Measurements from ENCODE around the gene NPC1. TPM values are rescaled to one million over a fixed set of nuclear protein-coding genes. Genes with fewer than 3 reads are reported as not detected.
"Not testable (repeated sequence)": the region's sequence is repeated elsewhere in the genome, so short reads cannot be mapped to it uniquely, and the experiment has no call there.

The NPC1 gene
- total RNA-seq, 2 experiments from 2014 or later: 21.6 to 29.2 TPM

- H3K9me3 Mint-ChIP-seq (ENCODE audit: low read depth): no peaks in the 10 kb centered on the region
- H3K27ac Mint-ChIP-seq: no peak overlapping the region
These were observed 84.7 kb downstream of the NPC1 start for GRCh38 chr18:23501626-23502025.

DNA sequence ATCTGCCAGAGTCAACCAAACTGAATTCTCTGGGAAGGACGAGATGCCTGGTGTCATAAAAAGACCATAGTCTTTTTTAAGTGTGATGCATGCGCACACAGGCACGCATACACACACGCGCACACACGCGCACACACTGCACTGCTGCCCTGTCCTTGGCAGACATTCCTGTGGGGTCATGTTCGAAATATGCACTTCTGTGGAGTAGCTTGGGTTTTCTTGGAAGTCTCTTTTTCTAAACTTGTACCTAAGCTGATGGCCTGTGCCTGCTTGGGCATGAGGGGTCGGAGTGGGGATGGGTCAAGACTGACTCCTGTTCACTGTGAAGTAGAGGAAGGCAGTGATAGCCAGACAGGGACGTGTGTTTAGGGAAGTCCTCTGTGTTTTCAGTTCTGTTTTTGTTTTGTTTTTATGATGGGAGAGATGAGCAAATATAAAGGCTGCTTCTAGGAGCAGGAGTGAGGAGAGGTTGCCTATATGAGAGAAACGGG is 87.0 kb downstream of the NPC1 start:
- no peak overlapping the region for H3K4me3 Mint-ChIP-seq
- DNase-seq (no peak), ATAC-seq (no peak)
- H3K27me3 Mint-ChIP-seq: no peaks in the 10 kb centered on the region
- intact Hi-C loops (cut with DNase I, micrococcal nuclease): loop anchor here (1.0 to 2.0 kb wide), 3 partner anchors 87 to 313 kb away; partner anchors contain the start of gene NPC1 (in 1 of the 2)
- POLR2A ChIA-PET: no interaction called here
- no peaks in the 10 kb centered on the region for H3K36me3 Mint-ChIP-seq (ENCODE audit: low read depth)
- no peaks in the 10 kb centered on the region for H3K9me3 Mint-ChIP-seq (ENCODE audit: low read depth)
- CTCF ChIA-PET: interaction anchor here (0.6 to 4.3 kb wide), 15 partner anchors 9 to 422 kb away, joined by 3 to 22 read pairs (median 5); no protein-coding TSS in a partner anchor
- H3K27ac Mint-ChIP-seq: no peak overlapping the region
- peaks cover 18% of the 10 kb centered on the region for H3K4me1 Mint-ChIP-seq

More at GRCh38 chr18:23501626-23502025, 84.7 kb downstream of the NPC1 start:
- Mint-ChIP-seq H3K4me1 (peaks cover 35% of the 10 kb centered on the region), H3K36me3 (ENCODE audit: low read depth) (peaks cover 8% of the 10 kb centered on the region), H3K27me3 (no peaks in the 10 kb centered on the region), H3K4me3 (no peak overlapping the region)
- CTCF ChIA-PET: interaction anchor here (0.9 to 1.8 kb wide), 5 partner anchors 13 to 560 kb away, joined by 3 to 7 read pairs (median 4); no protein-coding TSS in a partner anchor
- POLR2A ChIA-PET: no interaction called here
- intact Hi-C loops (cut with DNase I, micrococcal nuclease): loop anchor here (2.0 to 10.0 kb wide), 4 partner anchors 173 to 567 kb away; partner anchors contain the start of gene TTC39C (in 1 of the 2)
- ATAC-seq (no peak), DNase-seq (no peak)

DNA sequence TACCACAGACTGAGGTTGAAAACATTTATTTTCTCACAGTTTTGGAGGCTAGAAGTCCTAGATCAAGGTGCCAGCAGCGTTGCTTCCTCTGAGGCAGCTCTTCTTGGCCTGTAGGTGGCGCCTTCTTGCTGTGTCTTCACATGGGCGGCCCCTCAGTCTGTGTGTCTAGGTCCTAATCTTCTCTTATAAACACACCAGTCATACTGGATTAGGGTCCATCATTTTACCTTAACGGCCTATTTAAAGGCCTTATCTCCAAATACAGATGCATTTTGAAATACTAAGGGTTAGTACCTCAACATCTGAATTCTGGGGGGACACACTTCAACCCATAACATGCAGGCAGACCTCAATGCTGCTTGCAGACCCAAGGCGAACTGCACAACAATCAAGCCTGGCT is 87.4 kb downstream of the NPC1 start:
- intact Hi-C loops (cut with DNase I, micrococcal nuclease): loop anchor here (1.0 to 2.0 kb wide), 4 partner anchors 87 to 314 kb away; partner anchors contain the start of gene NPC1 (in 1 of the 2)
- Mint-ChIP-seq H3K9me3 (ENCODE audit: low read depth) (no peaks in the 10 kb centered on the region), H3K4me3 (no peak overlapping the region), H3K4me1 (peaks cover 16% of the 10 kb centered on the region), H3K27ac (no peak overlapping the region), H3K27me3 (no peaks in the 10 kb centered on the region), H3K36me3 (ENCODE audit: low read depth) (no peaks in the 10 kb centered on the region)
- ATAC-seq (peak; percentile 60), DNase-seq (peak; percentile 86)
- POLR2A ChIA-PET: interaction anchor here (0.6 to 0.7 kb wide), 3 partner anchors 49 to 86 kb away, joined by 3 to 5 read pairs (median 4); no protein-coding TSS in a partner anchor
- CTCF ChIA-PET: interaction anchor here (0.6 to 4.3 kb wide), 30 partner anchors 9 to 1797 kb away, joined by 3 to 22 read pairs (median 5); partner anchors contain the start of gene RIOK3

DNA sequence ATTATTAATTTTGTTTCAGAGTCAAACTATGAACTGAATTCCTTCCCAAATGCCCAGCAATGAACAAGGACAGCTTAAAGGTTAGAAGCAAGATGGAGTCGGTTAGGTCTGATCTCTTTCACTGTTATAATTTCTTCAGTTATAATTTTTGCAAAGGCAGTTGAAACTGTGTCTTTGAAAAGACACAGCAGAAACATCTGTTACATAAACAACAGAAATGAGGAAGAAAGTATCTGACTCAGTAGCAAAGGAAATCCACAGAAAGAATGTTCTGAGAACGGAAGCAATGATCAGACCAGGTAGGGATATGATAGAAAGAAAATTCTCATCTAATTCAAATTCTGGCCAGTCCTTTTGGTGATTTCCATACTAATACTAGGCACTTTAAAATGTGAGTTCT is 88.2 kb downstream of the NPC1 start:
- no peak for ATAC-seq
- CTCF ChIA-PET: interaction anchor here (0.6 to 4.3 kb wide), 29 partner anchors 8 to 1797 kb away, joined by 3 to 22 read pairs (median 5); partner anchors contain the start of gene RIOK3

DNA sequence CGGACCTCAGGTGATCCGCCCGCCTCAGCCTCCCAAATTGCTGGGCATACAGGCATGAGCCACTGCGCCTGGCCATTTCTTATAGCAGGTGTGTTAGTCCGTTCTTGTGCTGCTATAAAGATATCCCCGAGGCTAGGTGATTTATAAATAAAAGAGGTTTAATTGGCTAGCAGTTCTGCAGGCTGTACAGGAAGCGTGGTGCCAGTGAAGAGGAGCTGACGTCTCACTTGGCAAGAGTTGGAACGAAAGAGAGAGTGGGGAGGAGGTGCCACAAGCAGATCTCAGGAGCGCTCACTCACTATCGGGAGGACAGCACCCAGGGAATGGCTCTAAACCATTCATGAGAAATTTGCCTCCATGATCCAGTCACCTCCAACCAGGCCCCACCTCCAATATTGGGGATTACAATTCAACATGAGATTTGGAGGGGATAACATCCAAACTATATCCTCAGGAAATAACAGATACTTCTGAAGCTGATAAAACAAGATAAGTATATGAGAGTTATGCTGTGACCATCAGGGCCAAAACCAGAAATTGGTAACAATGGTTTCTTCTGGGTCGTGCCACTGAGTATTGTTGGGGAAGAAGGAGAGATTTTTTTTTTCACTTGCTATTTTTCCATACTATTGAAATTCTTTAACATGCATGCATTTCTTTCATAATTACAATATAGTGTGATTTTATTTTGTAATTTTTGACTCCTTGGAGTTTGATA is 90.4 kb downstream of the NPC1 start:
- peaks cover 9% of the 10 kb centered on the region for H3K4me1 Mint-ChIP-seq
- ATAC-seq (no peak), DNase-seq (no peak)
- H3K9me3 Mint-ChIP-seq (ENCODE audit: low read depth): no peaks in the 10 kb centered on the region
- ChIA-PET CTCF (interaction anchor here (0.6 to 2.4 kb wide), 6 partner anchors 8 to 161 kb away, joined by 3 to 5 read pairs (median 4); no protein-coding TSS in a partner anchor), POLR2A (interaction anchor here (0.6 kb wide), 1 partner anchor 8 kb away, joined by 4 read pairs; no protein-coding TSS in a partner anchor)
- no peak overlapping the region for H3K4me3 Mint-ChIP-seq
- intact Hi-C loops (cut with DNase I, micrococcal nuclease): no loop called here
- no peak overlapping the region for H3K27ac Mint-ChIP-seq
- H3K36me3 Mint-ChIP-seq (ENCODE audit: low read depth): no peaks in the 10 kb centered on the region
- no peaks in the 10 kb centered on the region for H3K27me3 Mint-ChIP-seq

More for the DNA sequence above, 88.2 kb downstream of the NPC1 start:
- Mint-ChIP-seq H3K27ac (no peak overlapping the region), H3K4me1 (peaks cover 16% of the 10 kb centered on the region), H3K27me3 (no peaks in the 10 kb centered on the region), H3K4me3 (no peak overlapping the region), H3K9me3 (ENCODE audit: low read depth) (no peaks in the 10 kb centered on the region), H3K36me3 (ENCODE audit: low read depth) (no peaks in the 10 kb centered on the region)
- DNase-seq: no peak
- intact Hi-C loops (cut with DNase I, micrococcal nuclease): loop anchor here (1.0 to 2.0 kb wide), 2 partner anchors 89 to 315 kb away; no protein-coding TSS in a partner anchor
- POLR2A ChIA-PET: interaction anchor here (0.5 to 0.6 kb wide), 3 partner anchors 50 to 644 kb away, joined by 3 to 5 read pairs (median 4); no protein-coding TSS in a partner anchor

DNA sequence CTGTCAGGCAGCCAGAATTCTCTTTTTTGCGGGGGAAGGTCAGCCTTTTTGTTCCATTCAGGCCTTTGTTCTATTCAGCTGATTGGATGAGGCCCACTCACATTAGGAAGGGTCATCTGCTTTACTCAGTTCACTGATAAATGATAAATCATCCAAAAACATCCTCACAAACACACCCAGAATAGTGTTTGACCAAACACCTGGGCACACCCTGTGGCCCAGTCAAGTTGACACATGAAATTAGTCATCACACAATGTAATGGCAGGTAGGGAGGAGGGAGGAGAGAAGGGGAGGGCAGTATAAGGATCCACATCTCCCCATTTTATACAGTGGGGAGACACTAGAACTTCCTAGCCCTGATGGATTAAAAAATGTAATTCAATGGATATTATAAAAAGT is 91.3 kb downstream of the NPC1 start:
- peaks cover 9% of the 10 kb centered on the region for H3K4me1 Mint-ChIP-seq
- H3K36me3 Mint-ChIP-seq (ENCODE audit: low read depth): no peaks in the 10 kb centered on the region
- CTCF ChIA-PET: interaction anchor here (2.4 kb wide), 1 partner anchor 12 kb away, joined by 5 read pairs; no protein-coding TSS in a partner anchor
- no peak for ATAC-seq
- no peak overlapping the region for H3K4me3 Mint-ChIP-seq
- DNase-seq: no peak
- no peaks in the 10 kb centered on the region for H3K9me3 Mint-ChIP-seq (ENCODE audit: low read depth)
- H3K27ac Mint-ChIP-seq: no peak overlapping the region
- no peaks in the 10 kb centered on the region for H3K27me3 Mint-ChIP-seq
- intact Hi-C loops (cut with DNase I, micrococcal nuclease): no loop called here
- POLR2A ChIA-PET: no interaction called here

DNA sequence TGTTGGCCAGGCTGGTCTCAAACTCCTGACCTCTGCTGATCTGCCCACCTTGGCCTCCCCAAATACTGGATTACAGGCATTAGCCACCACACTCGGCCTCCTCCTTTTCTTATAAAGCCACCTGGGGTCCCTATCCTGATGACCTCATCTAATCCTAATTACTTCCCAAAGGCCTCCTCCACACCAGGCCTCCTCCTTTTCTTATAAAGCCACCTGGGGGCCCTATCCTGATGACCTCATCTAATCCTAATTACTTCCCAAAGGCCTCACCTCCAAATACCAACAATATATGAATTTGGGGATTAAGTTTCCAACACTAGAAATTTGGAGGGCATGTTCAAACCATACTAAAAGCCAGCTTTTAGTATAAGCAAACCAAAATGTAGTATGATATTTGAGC is 92.7 kb downstream of the NPC1 start:
- Mint-ChIP-seq H3K36me3 (ENCODE audit: low read depth) (no peaks in the 10 kb centered on the region), H3K27ac (no peak overlapping the region), H3K27me3 (no peaks in the 10 kb centered on the region), H3K9me3 (ENCODE audit: low read depth) (no peaks in the 10 kb centered on the region), H3K4me1 (peaks cover 5% of the 10 kb centered on the region), H3K4me3 (no peak overlapping the region)
- ChIA-PET POLR2A (no interaction called here), CTCF (interaction anchor here (0.9 kb wide), 1 partner anchor 35 kb away, joined by 3 read pairs; no protein-coding TSS in a partner anchor)
- DNase-seq (no peak), ATAC-seq (no peak)
- intact Hi-C loops (cut with DNase I, micrococcal nuclease): no loop called here

DNA sequence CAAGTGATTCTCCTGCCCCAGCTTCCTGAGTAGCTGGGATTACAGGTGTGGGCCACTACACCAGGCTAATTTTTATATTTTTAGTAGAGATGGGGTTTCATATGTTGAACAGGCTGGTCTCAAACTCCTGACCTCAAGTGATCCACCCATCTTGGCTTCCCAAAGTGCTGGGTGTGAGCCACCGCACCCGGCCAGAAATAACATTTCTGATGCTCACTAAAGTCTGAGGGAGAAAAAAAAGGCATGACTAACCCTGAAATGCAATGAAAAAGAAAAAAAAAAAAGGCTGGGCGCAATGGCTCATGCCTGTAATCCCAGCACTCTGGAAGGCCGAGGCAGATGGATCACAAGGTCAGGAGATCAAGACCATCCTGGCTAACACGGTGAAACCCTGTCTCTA is 96.7 kb downstream of the NPC1 start:
- ATAC-seq; H3K9me3 Mint-ChIP-seq (ENCODE audit: low read depth); H3K36me3 Mint-ChIP-seq (ENCODE audit: low read depth); DNase-seq; H3K4me3 Mint-ChIP-seq; POLR2A ChIA-PET; H3K27ac Mint-ChIP-seq; H3K27me3 Mint-ChIP-seq: not testable (repeated sequence)
- H3K4me1 Mint-ChIP-seq: peaks cover 17% of the 10 kb centered on the region
- CTCF ChIA-PET: interaction anchor here (1.4 kb wide), 1 partner anchor 9 kb away, joined by 5 read pairs; no protein-coding TSS in a partner anchor
- intact Hi-C loops (cut with DNase I, micrococcal nuclease): loop anchor here in 1 of 2 experiments (2.0 kb wide), 1 partner anchor 37 kb away; the partner anchor contains the start of gene RIOK3

GRCh38 chr18:23487738-23488570 is 98.4 kb downstream of the NPC1 start:
- ChIA-PET POLR2A (interaction anchor here (0.5 to 1.0 kb wide), 3 partner anchors 8 to 99 kb away, joined by 3 to 4 read pairs (median 3); partner anchors contain the start of gene RIOK3), CTCF (interaction anchor here (0.5 to 1.9 kb wide), 12 partner anchors 9 to 588 kb away, joined by 3 to 22 read pairs (median 4); no protein-coding TSS in a partner anchor)
- Mint-ChIP-seq H3K9me3 (ENCODE audit: low read depth) (no peaks in the 10 kb centered on the region), H3K36me3 (ENCODE audit: low read depth) (peaks cover 3% of the 10 kb centered on the region), H3K4me1 (peaks cover 19% of the 10 kb centered on the region), H3K27me3 (no peaks in the 10 kb centered on the region), H3K4me3 (peak overlapping the region; percentile 59), H3K27ac (peak overlapping the region; percentile 90)
- DNase-seq (peak; percentile 76), ATAC-seq (peak; percentile 86)
- intact Hi-C loops (cut with DNase I, micrococcal nuclease): loop anchor here in 1 of 2 experiments (1.0 to 2.0 kb wide), 2 partner anchors 15 to 35 kb away; partner anchors contain the start of genes RIOK3 and RMC1

- ATAC-seq (no peak), DNase-seq (no peak)
- Mint-ChIP-seq H3K27ac (no peak overlapping the region), H3K4me1 (peaks cover 19% of the 10 kb centered on the region), H3K9me3 (ENCODE audit: low read depth) (no peaks in the 10 kb centered on the region), H3K36me3 (ENCODE audit: low read depth) (peaks cover 13% of the 10 kb centered on the region), H3K4me3 (no peak overlapping the region), H3K27me3 (no peaks in the 10 kb centered on the region)
- CTCF ChIA-PET: interaction anchor here (1.2 kb wide), 1 partner anchor 11 kb away, joined by 4 read pairs; no protein-coding TSS in a partner anchor
- intact Hi-C loops (cut with DNase I, micrococcal nuclease): no loop called here
- POLR2A ChIA-PET: interaction anchor here (0.6 kb wide), 1 partner anchor 321 kb away, joined by 4 read pairs; no protein-coding TSS in a partner anchor
These were observed 100.9 kb downstream of the NPC1 start for GRCh38 chr18:23485386-23485785.
